Small intestine (tissue), 7 donors: Measurements from ENCODE around the gene DCAF11. TPM values are rescaled to one million over a fixed set of nuclear protein-coding genes. Genes with fewer than 3 reads are reported as not detected.

Experiments used
- DNase-seq, 2 donors: peaks; one replicate each; pipeline versions ENCODE4 v3.0.0 to v3.0.0-alpha.2; 2013
- FAIRE-seq: peaks from 2 replicates; lab custom pipeline; 2012; peaks lifted over from hg19 to GRCh38; lab: Jason Lieb, UNC
- H3K27ac ChIP-seq, 3 donors: one replicate each; pipeline ENCODE4 v1.5.1; 2013; ENCODE audit warnings: low read length in 2 of 3, mild to moderate bottlenecking in 2 of 3, control low read depth in 1 of 3, inconsistent platforms in 1 of 3, low read depth in 1 of 3, moderate library complexity in 1 of 3
- H3K27me3 ChIP-seq, 3 donors: one replicate each; pipeline ENCODE4 v1.6.1; 2013; ENCODE audit warnings: low read length in 3 of 3, inconsistent platforms in 1 of 3; ENCODE audit not compliant: control insufficient read depth in 3 of 3, insufficient read depth in 3 of 3
- H3K36me3 ChIP-seq, 3 donors: one replicate each; pipeline ENCODE4 v1.6.1; 2013; ENCODE audit warnings: low read length in 3 of 3, inconsistent platforms in 1 of 3, low read depth in 1 of 3, mild to moderate bottlenecking in 1 of 3, moderate library complexity in 1 of 3; ENCODE audit not compliant: control insufficient read depth in 3 of 3, insufficient read depth in 2 of 3
- H3K4me1 ChIP-seq, 3 donors: one replicate each; pipeline ENCODE4 v1.6.1; 2013; ENCODE audit warnings: low read length in 2 of 3, inconsistent platforms in 1 of 3, low read depth in 1 of 3, mild to moderate bottlenecking in 1 of 3, moderate library complexity in 1 of 3; ENCODE audit not compliant: control insufficient read depth in 3 of 3, insufficient read depth in 2 of 3
- H3K4me3 ChIP-seq, 3 donors: one replicate each; pipeline ENCODE4 v1.5.1; 2013; ENCODE audit warnings: low read length in 3 of 3, control low read depth in 1 of 3, inconsistent platforms in 1 of 3, low read depth in 1 of 3, mild to moderate bottlenecking in 1 of 3, moderate library complexity in 1 of 3
- H3K9me3 ChIP-seq, 2 donors: one replicate each; pipeline ENCODE4 v1.6.1; 2013; ENCODE audit warnings: low read depth in 1 of 2, low read length in 1 of 2; ENCODE audit not compliant: control insufficient read depth in 2 of 2, insufficient read depth in 1 of 2
- WGBS, 3 donors: extraction: QIAGEN DNeasy Blood & Tissue Kit; methylation state at CpG; one replicate each; pipeline ENCODE4 v1.1.7; 2013; 5-methylcytosine and 5-hydroxymethylcytosine counted together
- polyA plus RNA-seq, 4 donors: library from polyadenylated mRNA; stranded (reverse) in 3 of 4; unstranded in 1 of 4; fragments of 200-250 nt in 3 of 4; fragments of 120-200 nt in 1 of 4; gene quantifications; one replicate each; pipeline versions ENCODE4 v1.2.1 to v1.2.3, GENCODE V29; 2013
- donor health status: healthy with polysubstance abuse.
- donor health status: control.
- donor health status: control.
- donor health status: Bipolar disorder and iron deficiency.
- donor health status: healthy.

DCAF11 gene
- polyA plus RNA-seq, 4 donors = 72.1 to 122 (median 93.3) TPM

- no peak for DNase-seq
- H3K27ac ChIP-seq = peak overlapping the region; percentile 76 to 89 (median 78)
- H3K36me3 ChIP-seq = peaks cover 5 to 49% (median 15%) of the 10 kb centered on the region in 3 donors
- peak overlapping the region; percentile 73 to 94 (median 84) for H3K4me3 ChIP-seq
- H3K9me3 ChIP-seq = no peaks in the 10 kb centered on the region
- 4 to 5% (median 4%) methylated on average over 26 to 29 of the region's 29 CpGs for WGBS, 3 donors
- H3K4me1 ChIP-seq = peaks cover 8 to 36% (median 16%) of the 10 kb centered on the region in 3 donors
- H3K27me3 ChIP-seq = no peaks in the 10 kb centered on the region
- FAIRE-seq = no peak
Measured at GRCh38 chr14:24147761-24148428, 33.3 kb downstream of the DCAF11 start.

GRCh38 chr14:24149302-24149969 lies 34.9 kb downstream of the DCAF11 start:
- H3K9me3 ChIP-seq = no peaks in the 10 kb centered on the region
- 89 to 97% (median 93%) methylated on average over 3 of the region's 3 CpGs for WGBS, 3 donors
- no peak for FAIRE-seq
- DNase-seq = no peak
- no peaks in the 10 kb centered on the region for H3K27me3 ChIP-seq
- H3K4me3 ChIP-seq = no peak overlapping the region
- no peak overlapping the region for H3K27ac ChIP-seq
- H3K4me1 ChIP-seq = peaks cover 6 to 22% (median 8%) of the 10 kb centered on the region in 3 donors
- H3K36me3 ChIP-seq = peaks cover 3 to 52% (median 10%) of the 10 kb centered on the region in 3 donors

- 93 to 97% (median 95%) methylated on average over 9 of the region's 9 CpGs for WGBS, 3 donors
- H3K4me1 ChIP-seq = peaks cover 4 to 16% (median 8%) of the 10 kb centered on the region in 3 donors
- H3K4me3 ChIP-seq = no peak overlapping the region
- no peaks in the 10 kb centered on the region for H3K27me3 ChIP-seq
- H3K36me3 ChIP-seq = peaks cover 8 to 57% (median 10%) of the 10 kb centered on the region in 3 donors
- FAIRE-seq (no peak), DNase-seq (no peak)
- H3K27ac ChIP-seq = no peak overlapping the region
- no peaks in the 10 kb centered on the region for H3K9me3 ChIP-seq
Measured at GRCh38 chr14:24150061-24150460, 35.5 kb downstream of the DCAF11 start.

- 89 to 95% (median 92%) methylated on average over 9 of the region's 9 CpGs for WGBS, 3 donors
- no peak overlapping the region for H3K4me3 ChIP-seq
- no peak overlapping the region for H3K27ac ChIP-seq
- H3K36me3 ChIP-seq = peaks cover 13 to 62% (median 14%) of the 10 kb centered on the region in 3 donors
- H3K4me1 ChIP-seq = peaks cover 2 to 11% (median 5%) of the 10 kb centered on the region in 3 donors
- H3K27me3 ChIP-seq = no peaks in the 10 kb centered on the region
- DNase-seq (no peak), FAIRE-seq (no peak)
- H3K9me3 ChIP-seq = no peaks in the 10 kb centered on the region
Measured at GRCh38 chr14:24150567-24150966, 36.0 kb downstream of the DCAF11 start.

GRCh38 chr14:24150993-24151392 lies 36.4 kb downstream of the DCAF11 start:
- no peak overlapping the region for H3K4me3 ChIP-seq
- DNase-seq (no peak), FAIRE-seq (no peak)
- H3K9me3 ChIP-seq = no peaks in the 10 kb centered on the region
- peaks cover 14 to 64% (median 15%) of the 10 kb centered on the region in 3 donors for H3K36me3 ChIP-seq
- WGBS, 3 donors = 91 to 95% (median 94%) methylated on average over 9 of the region's 9 CpGs
- no peak overlapping the region for H3K27ac ChIP-seq
- no peaks in the 10 kb centered on the region for H3K27me3 ChIP-seq
- H3K4me1 ChIP-seq = peaks cover 2 to 8% (median 2%) of the 10 kb centered on the region in 3 donors

- peaks cover 2 to 8% (median 2%) of the 10 kb centered on the region in 3 donors for H3K4me1 ChIP-seq
- no peak for DNase-seq
- H3K36me3 ChIP-seq = peaks cover 15 to 70% (median 17%) of the 10 kb centered on the region in 3 donors
- H3K9me3 ChIP-seq = no peaks in the 10 kb centered on the region
- 95 to 98% (median 98%) methylated on average over 14 to 16 of the region's 16 CpGs for WGBS, 3 donors
- no peak overlapping the region for H3K27ac ChIP-seq
- no peak for FAIRE-seq
- no peaks in the 10 kb centered on the region for H3K27me3 ChIP-seq
- no peak overlapping the region for H3K4me3 ChIP-seq
Measured at GRCh38 chr14:24151404-24152080, 37.0 kb downstream of the DCAF11 start.

GRCh38 chr14:24155100-24155499 lies 40.5 kb downstream of the DCAF11 start:
- peaks cover 25 to 81% (median 27%) of the 10 kb centered on the region in 3 donors for H3K36me3 ChIP-seq
- 95 to 97% (median 96%) methylated on average over 10 of the region's 10 CpGs for WGBS, 3 donors
- H3K4me3 ChIP-seq = no peak overlapping the region
- H3K4me1 ChIP-seq = peaks cover 0 to 1% (median 0%) of the 10 kb centered on the region in 3 donors
- H3K27ac ChIP-seq = no peak overlapping the region
- no peaks in the 10 kb centered on the region for H3K27me3 ChIP-seq
- H3K9me3 ChIP-seq = no peaks in the 10 kb centered on the region
- DNase-seq (no peak), FAIRE-seq (no peak)

GRCh38 chr14:24156840-24157239 lies 42.3 kb downstream of the DCAF11 start:
- Histone ChIP-seq H3K4me1 (peaks cover 0 to 12% (median 0%) of the 10 kb centered on the region in 3 donors), H3K4me3 (no peak overlapping the region), H3K9me3 (no peaks in the 10 kb centered on the region), H3K27ac (no peak overlapping the region), H3K27me3 (no peaks in the 10 kb centered on the region), H3K36me3 (peaks cover 17 to 72% (median 27%) of the 10 kb centered on the region in 3 donors)
- 89 to 93% (median 92%) methylated on average over 1 of the region's 1 CpG for WGBS, 3 donors
- DNase-seq (no peak), FAIRE-seq (no peak)
